Measurements from ENCODE around the gene GAMT.

GAMT gene

GRCh38 chr19:1384478-1385110, 16.7 kb downstream of the GAMT start:
- DNase-seq (ENCODE audit: low read depth) = no peak

DNA sequence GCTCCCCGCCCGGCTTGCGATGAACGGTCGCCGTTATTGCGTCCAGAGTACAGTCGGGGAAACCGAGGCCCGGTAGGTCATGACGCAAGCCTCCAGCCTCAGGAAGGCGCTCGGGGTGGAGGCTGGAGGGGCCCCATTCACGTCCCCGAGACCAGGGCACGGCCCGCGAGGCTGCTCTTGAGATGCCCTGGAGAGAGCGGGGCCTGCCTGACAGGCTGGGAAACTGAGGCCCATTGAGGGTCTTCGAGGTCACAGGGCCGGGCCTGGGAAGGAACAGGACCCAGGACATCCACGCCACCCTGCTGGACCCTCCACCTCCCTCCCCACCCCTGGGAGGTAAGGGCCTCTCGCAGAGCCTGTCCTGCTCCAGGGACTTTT, 17.3 kb downstream of the GAMT start:
- no peak for DNase-seq (ENCODE audit: low read depth)

DNA sequence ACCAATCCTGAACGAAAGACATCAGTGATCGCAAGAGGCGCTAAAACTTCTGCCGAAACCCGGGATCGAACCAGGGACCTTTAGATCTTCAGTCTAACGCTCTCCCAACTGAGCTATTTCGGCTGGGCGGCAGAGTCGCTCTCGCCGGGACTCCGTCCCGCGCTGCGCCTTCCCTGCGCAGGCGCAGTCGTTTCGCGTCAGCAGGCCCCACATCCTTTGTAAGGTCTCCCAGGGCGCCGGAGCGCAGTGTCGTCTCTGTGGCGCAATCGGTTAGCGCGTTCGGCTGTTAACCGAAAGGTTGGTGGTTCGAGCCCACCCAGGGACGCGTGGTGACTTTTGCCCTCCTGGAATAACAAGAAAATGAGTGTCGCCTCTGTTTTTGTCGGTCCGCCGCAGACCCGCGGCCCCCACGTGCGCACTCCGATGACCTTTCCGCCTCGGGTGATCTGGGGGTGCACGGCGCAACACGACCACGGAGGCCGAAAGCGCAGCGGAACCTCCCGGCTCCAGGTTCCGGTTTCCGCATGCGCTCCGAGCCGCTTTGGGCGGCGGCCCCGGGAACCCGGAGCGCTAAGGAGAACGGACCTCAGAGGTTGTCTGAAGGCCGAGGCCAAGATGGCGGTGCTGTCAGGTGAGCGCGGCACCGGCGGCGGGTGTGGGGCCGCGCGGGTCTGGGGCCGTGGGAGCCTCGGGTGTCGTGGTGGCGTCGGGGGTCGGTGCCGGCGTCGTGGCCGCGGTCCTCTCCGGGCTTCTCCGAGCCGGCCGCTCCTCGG, 17.8 kb downstream of the GAMT start, which contains the start of gene NDUFS7:
TSS of gene NDUFS7 (plus strand) at position 596 of the 773 bp plus-strand sequence. CDS start at position 616, 20 bp downstream.
- DNase-seq (ENCODE audit: low read depth) = peak; percentile 77

- DNase-seq (ENCODE audit: low read depth) = no peak
Measured at GRCh38 chr19:1383017-1383311, 18.4 kb downstream of the GAMT start.

DNA sequence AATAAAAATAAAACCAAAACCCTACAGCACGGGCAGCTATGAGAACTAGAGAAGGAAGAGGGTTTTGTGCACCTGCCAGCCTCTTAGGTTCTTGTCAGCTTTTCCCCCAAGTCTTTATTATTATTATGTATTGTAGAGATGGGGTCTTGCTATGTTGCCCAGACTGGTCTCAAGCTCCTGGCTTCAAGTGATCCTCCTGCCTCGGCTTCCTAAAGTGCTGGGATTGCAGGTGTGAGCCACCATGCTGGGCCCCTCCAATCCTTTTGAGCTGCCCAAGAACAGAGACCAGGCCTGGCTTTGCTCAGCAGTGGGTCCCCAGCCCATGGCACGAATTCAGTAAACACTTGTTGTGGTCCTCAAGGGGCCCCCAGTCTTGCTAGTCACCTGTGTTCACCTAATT, 19.1 kb downstream of the GAMT start:
- DNase-seq (ENCODE audit: low read depth) = no peak

GRCh38 chr19:1379961-1380489, 21.3 kb downstream of the GAMT start:
- DNase-seq (ENCODE audit: low read depth) = no peak

- DNase-seq (ENCODE audit: low read depth) = no peak
Measured at GRCh38 chr19:1379126-1379905, 22.0 kb downstream of the GAMT start.

- no peak for DNase-seq (ENCODE audit: low read depth)
Measured at GRCh38 chr19:1377965-1378785, 23.2 kb downstream of the GAMT start.

DNA sequence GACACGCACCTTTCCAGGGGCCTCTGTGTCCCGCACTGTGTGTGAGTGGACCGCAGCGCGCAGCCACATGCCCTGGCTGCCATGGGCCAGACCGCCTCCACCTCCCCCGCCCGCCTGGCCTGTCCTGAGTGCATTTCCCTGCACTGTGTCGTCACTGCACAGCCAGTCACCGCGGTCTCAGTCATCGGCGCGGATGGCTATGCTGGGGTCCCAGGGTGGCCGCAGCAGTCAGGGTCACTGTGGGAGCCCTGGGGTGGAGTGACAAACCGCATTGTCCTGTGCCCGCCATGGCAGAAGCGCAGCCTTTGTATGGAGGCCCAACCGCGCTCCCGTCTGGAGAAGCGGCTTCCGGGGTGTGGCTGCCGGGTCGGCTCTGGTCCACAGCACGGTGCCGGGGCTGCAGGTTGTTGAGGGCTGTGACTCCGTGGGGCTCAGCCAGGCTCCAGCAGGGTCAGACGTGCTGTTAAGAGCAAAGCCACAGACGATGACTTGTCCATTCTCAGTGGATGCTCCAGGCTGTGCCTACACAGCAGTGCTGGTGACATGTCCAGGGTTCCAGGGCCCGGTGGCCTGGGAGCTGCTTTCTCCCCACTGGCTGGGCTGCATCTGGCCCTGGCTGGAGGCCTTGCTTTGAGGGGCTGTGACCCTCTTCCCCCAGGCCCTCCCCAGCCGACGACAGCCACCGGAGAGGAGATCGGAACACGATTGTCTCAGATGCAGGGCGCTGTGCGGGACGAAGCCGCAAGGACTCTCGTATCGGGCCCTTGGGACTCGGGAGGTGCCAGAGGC, 24.0 kb downstream of the GAMT start:
- no peak for DNase-seq (ENCODE audit: low read depth)

DNA sequence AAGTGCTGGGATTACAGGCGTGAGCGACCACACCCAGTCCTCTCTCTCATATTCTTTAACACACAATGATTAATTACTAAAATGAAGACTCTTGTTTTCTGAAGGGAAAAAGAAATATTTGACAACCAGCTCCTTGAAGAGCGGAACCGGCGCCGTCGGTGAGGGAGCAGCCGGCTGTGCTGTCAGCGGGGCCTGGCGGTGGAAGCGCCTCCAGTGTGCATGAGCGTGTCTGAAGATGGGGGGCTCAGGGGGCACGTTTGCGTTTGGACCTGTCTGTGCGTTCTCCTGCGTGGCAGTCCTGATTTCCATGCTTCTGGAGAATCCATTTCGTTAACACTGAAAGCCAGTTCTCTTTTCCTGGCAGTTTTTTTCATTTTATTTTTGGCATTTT, 24.9 kb downstream of the GAMT start:
- no peak for DNase-seq (ENCODE audit: low read depth)

DNA sequence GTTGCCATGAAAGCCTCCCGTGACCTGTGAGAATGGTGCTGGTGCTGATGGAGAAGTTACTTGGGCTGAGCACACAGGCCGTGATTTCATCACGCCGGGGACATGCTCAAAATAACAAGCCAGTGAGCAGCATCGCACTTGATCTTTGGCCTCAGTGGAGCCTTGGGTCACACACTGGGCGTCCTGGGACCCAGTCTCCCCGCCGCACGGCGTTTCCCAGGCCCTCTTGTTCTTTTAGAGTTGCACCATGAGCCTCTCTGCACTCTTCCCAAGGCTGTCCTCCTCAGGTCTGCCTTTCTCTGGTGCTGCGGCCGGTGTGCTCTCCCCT, 27.1 kb downstream of the GAMT start:
- no peak for DNase-seq (ENCODE audit: low read depth)

GRCh38 chr19:1373534-1374249, 27.6 kb downstream of the GAMT start:
- no peak for DNase-seq (ENCODE audit: low read depth)

DNA sequence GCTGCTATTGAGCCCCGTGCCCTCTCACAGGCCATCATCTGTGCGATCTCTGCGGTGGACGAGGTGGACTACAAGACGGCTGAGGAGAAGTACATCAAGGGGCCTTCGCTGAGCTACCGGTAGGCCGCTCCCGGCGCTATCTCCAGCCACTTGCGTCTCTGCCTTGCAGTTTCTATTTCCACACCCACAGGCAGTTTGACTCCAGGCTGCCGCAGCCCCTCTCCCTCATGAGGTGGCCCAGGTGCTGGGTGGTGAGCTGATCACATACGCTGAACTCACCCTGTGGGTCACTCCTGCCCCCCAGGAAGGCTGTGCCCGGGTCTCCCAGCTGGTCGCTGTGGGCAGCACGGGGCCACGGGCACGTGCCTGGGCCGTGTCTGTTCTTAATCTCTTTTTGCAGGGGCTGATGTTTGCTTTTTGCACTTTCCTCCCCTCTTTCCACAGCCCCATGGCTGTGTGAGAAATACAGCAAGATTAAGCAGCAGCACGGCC, 28.3 kb downstream of the GAMT start:
- no peak for DNase-seq (ENCODE audit: low read depth)

GRCh38 chr19:1370579-1371361, 30.6 kb downstream of the GAMT start:
- no peak for DNase-seq (ENCODE audit: low read depth)

- DNase-seq (ENCODE audit: low read depth) = no peak
Measured at GRCh38 chr19:1369214-1369805, 32.0 kb downstream of the GAMT start.

- no peak for DNase-seq (ENCODE audit: low read depth)
Measured at GRCh38 chr19:1366899-1367870, 34.2 kb downstream of the GAMT start.

DNA sequence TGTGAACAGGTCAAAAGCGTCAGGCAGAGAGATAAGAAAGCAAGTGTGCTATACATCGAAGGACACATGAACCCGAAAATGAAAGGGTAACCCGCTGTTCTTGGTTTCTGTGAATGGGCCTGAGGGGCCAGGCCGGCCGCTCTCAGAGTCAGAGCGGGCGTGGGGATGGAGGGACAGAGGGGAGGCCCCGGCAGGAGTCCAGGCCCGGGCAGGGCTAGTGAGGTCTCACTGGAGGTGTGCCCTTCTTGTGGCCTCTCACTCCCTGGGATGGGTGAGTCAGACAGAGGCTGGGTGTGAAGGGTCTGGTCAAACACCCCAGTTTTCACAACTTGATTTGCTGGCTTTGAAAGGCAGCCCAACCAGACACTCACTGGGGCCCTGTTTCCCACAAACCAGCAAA, 35.0 kb downstream of the GAMT start:
- no peak for DNase-seq (ENCODE audit: low read depth)
